ENCODE results near the gene CD247. TPM values are rescaled to one million over a fixed set of nuclear protein-coding genes. Genes with fewer than 3 reads are reported as not detected.

Gene CD247
- total and polyA plus RNA-seq, 2 experiments from 2014 or later = not detected

DNA sequence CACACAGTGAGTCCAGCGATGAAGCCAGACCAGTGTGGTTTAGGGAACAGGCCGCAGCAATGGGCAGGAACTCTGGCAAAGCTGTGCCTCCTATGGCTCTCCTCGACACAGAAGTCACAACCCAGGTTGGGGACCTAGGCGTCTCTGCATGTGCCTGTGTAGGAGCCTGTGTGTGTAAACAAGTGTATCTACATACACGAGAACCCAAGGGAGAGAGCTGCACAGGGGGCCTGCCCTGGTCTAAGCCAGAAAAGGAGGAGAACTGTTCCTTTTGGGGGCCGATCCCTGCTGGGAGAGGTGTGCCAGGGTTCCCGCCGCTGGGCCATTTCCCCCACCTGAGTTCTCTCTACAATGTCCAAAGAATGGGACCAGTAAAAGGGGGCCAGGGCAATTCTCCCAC is 56.0 kb downstream of the CD247 start:
- H3K27me3 ChIP-seq = no peaks in the 10 kb centered on the region
- no peaks in the 10 kb centered on the region for H3K4me1 ChIP-seq (ENCODE audit: insufficient read depth)
- H3K27ac ChIP-seq = no peak overlapping the region
- no peaks in the 10 kb centered on the region for H4K20me1 ChIP-seq (ENCODE audit: insufficient read depth, poor library complexity, severe bottlenecking)
- no peak overlapping the region for H3K4me2 ChIP-seq
- no peaks in the 10 kb centered on the region for H3K9me2 ChIP-seq (replicated peaks; ENCODE audit: insufficient read depth)
- no peak for DNase-seq (ENCODE audit: low spot score)
- no peaks in the 10 kb centered on the region for H3K36me3 ChIP-seq (replicated peaks; ENCODE audit: insufficient read depth, low read depth)
- no peaks in the 10 kb centered on the region for H3K9me3 ChIP-seq (ENCODE audit: low read depth)
- H3K79me2 ChIP-seq = no peaks in the 10 kb centered on the region
- 96% methylated on average over 8 of the region's 8 CpGs for WGBS (ENCODE audit: low lambda C conversion rate, missing lambda C conversion rate)
- no peak overlapping the region for H2AFZ ChIP-seq
- TF ChIP-seq, protein P1, sequence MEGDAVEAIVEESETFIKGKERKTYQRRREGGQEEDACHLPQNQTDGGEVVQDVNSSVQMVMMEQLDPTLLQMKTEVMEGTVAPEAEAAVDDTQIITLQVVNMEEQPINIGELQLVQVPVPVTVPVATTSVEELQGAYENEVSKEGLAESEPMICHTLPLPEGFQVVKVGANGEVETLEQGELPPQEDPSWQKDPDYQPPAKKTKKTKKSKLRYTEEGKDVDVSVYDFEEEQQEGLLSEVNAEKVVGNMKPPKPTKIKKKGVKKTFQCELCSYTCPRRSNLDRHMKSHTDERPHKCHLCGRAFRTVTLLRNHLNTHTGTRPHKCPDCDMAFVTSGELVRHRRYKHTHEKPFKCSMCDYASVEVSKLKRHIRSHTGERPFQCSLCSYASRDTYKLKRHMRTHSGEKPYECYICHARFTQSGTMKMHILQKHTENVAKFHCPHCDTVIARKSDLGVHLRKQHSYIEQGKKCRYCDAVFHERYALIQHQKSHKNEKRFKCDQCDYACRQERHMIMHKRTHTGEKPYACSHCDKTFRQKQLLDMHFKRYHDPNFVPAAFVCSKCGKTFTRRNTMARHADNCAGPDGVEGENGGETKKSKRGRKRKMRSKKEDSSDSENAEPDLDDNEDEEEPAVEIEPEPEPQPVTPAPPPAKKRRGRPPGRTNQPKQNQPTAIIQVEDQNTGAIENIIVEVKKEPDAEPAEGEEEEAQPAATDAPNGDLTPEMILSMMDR (IDR thresholded peaks at IDR 0.05; ENCODE audit: poor library complexity) = no peak
- TF ChIP-seq EZH2phosphoT487 (IDR thresholded peaks at IDR 0.05; ENCODE audit: low read depth, severe bottlenecking, unreplicated experiment) (no peak), EZH2 (IDR thresholded peaks at IDR 0.05; ENCODE audit: borderline replicate concordance) (no peak)
- H3K4me3 ChIP-seq = no peak overlapping the region

DNA sequence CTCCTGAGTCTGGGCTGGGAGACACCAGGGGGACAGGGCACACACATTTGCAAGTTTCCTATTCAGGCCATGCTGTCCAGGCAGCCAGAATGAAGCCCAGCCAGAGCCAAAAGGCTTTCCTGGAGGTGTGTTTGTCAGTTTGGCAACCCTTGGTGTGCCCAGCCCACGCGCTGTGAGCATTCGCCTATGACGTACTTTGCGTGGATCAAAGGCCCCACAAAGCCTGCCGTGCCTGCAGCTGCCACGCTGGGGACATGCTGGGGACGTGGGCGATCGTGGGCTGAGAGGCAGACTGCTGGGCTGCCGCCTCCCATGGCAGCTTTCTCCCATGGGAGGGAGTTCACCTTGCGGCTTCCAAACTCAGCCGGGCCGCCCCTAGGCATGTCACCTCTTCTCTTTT is 57.5 kb downstream of the CD247 start:
- no peak overlapping the region for H3K4me3 ChIP-seq
- H3K9me3 ChIP-seq (ENCODE audit: low read depth) = no peaks in the 10 kb centered on the region
- 97% methylated on average over 14 of the region's 14 CpGs for WGBS (ENCODE audit: low lambda C conversion rate, missing lambda C conversion rate)
- no peak overlapping the region for H2AFZ ChIP-seq
- no peak overlapping the region for H3K27ac ChIP-seq
- no peaks in the 10 kb centered on the region for H3K4me1 ChIP-seq (ENCODE audit: insufficient read depth)
- H4K20me1 ChIP-seq (ENCODE audit: insufficient read depth, poor library complexity, severe bottlenecking) = no peaks in the 10 kb centered on the region
- DNase-seq (ENCODE audit: low spot score) = no peak
- no peak overlapping the region for H3K4me2 ChIP-seq
- no peaks in the 10 kb centered on the region for H3K9me2 ChIP-seq (replicated peaks; ENCODE audit: insufficient read depth)
- no peaks in the 10 kb centered on the region for H3K79me2 ChIP-seq
- TF ChIP-seq, protein P1 (IDR thresholded peaks at IDR 0.05; ENCODE audit: poor library complexity) = no peak
- TF ChIP-seq EZH2 (IDR thresholded peaks at IDR 0.05; ENCODE audit: borderline replicate concordance) (no peak), EZH2phosphoT487 (IDR thresholded peaks at IDR 0.05; ENCODE audit: low read depth, severe bottlenecking, unreplicated experiment) (no peak)
- H3K36me3 ChIP-seq (replicated peaks; ENCODE audit: insufficient read depth, low read depth) = no peaks in the 10 kb centered on the region
- H3K27me3 ChIP-seq = no peaks in the 10 kb centered on the region

DNA sequence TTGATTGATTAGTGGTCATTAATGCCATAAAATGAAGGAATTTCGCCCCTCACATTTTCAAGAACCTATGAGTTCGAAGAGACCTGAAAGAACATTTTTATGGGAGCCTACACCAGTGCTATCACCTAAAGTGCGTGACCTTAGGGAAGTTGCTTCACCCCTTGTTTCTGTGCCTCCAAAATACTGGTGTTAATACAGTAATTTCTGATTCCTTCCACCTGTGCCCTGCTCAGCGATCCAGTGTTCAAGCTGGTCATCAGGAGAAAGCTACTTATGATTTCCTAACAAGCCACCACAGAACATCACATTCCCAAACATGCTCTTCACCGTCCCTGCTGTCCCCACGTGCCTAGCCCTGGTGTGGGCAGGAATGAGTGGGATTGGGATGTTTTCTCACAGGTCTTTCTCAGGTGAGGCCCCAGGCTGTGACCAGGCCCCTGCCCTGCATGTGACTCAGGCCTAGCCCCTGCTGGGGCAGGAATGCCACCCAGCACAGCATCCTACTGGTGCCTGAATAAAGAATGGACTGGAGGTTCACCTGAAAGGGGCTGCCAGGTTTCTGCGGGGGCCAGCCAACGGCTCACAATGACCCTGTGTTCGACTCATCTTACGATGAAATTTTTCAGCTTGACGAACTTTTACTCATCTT is 60.3 kb downstream of the CD247 start:
- no peaks in the 10 kb centered on the region for H3K4me1 ChIP-seq (ENCODE audit: insufficient read depth)
- no peak overlapping the region for H3K4me3 ChIP-seq
- no peak overlapping the region for H2AFZ ChIP-seq
- TF ChIP-seq, protein P1 (IDR thresholded peaks at IDR 0.05; ENCODE audit: poor library complexity) = no peak
- TF ChIP-seq EZH2phosphoT487 (IDR thresholded peaks at IDR 0.05; ENCODE audit: low read depth, severe bottlenecking, unreplicated experiment) (no peak), EZH2 (IDR thresholded peaks at IDR 0.05; ENCODE audit: borderline replicate concordance) (no peak)
- no peaks in the 10 kb centered on the region for H4K20me1 ChIP-seq (ENCODE audit: insufficient read depth, poor library complexity, severe bottlenecking)
- DNase-seq (ENCODE audit: low spot score) = no peak
- H3K27me3 ChIP-seq = no peaks in the 10 kb centered on the region
- H3K9me3 ChIP-seq (ENCODE audit: low read depth) = no peaks in the 10 kb centered on the region
- no peaks in the 10 kb centered on the region for H3K36me3 ChIP-seq (replicated peaks; ENCODE audit: insufficient read depth, low read depth)
- 79% methylated on average over 11 of the region's 11 CpGs for WGBS (ENCODE audit: low lambda C conversion rate, missing lambda C conversion rate)
- H3K4me2 ChIP-seq = no peak overlapping the region
- H3K79me2 ChIP-seq = no peaks in the 10 kb centered on the region
- H3K27ac ChIP-seq = no peak overlapping the region
- H3K9me2 ChIP-seq (replicated peaks; ENCODE audit: insufficient read depth) = no peaks in the 10 kb centered on the region
